ENCODE measurements around the gene GHR.

GRCh38 chr5:42500003-42500599 is 76.9 kb downstream of the GHR start:
- no peak for TF ChIP-seq GABPA (IDR thresholded peaks at IDR 0.05; ENCODE audit: low read depth)
- TF ChIP-seq, protein P1, sequence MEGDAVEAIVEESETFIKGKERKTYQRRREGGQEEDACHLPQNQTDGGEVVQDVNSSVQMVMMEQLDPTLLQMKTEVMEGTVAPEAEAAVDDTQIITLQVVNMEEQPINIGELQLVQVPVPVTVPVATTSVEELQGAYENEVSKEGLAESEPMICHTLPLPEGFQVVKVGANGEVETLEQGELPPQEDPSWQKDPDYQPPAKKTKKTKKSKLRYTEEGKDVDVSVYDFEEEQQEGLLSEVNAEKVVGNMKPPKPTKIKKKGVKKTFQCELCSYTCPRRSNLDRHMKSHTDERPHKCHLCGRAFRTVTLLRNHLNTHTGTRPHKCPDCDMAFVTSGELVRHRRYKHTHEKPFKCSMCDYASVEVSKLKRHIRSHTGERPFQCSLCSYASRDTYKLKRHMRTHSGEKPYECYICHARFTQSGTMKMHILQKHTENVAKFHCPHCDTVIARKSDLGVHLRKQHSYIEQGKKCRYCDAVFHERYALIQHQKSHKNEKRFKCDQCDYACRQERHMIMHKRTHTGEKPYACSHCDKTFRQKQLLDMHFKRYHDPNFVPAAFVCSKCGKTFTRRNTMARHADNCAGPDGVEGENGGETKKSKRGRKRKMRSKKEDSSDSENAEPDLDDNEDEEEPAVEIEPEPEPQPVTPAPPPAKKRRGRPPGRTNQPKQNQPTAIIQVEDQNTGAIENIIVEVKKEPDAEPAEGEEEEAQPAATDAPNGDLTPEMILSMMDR (IDR thresholded peaks at IDR 0.05; ENCODE audit: insufficient read depth, low read length) = no peak
- no peak for TF ChIP-seq SPI1 (IDR thresholded peaks at IDR 0.05; ENCODE audit: borderline replicate concordance, low read depth)
- no peak for TF ChIP-seq POLR2AphosphoS5 (IDR thresholded peaks at IDR 0.05; ENCODE audit: low read depth)

Data from HL-60 (cell line).